Astrocyte (in vitro differentiated cells and primary cell): ENCODE results near the gene MAP4K2.

ENCODE experiments used
- EZH2 ChIP-seq: IDR thresholded peaks from 2 replicates; pipeline ENCODE4 v1.6.1; 2012; ENCODE audit warnings: mild to moderate bottlenecking, low read length, inconsistent platforms; ENCODE audit not compliant: insufficient read depth
- TF ChIP-seq, protein P1 (sequence below): IDR thresholded peaks from 2 replicates; pipeline ENCODE4 v1.5.1; 2011; ENCODE audit warnings: low read depth, mild to moderate bottlenecking, inconsistent platforms, low read length, moderate library complexity; ENCODE audit not compliant: insufficient read depth

DNA sequence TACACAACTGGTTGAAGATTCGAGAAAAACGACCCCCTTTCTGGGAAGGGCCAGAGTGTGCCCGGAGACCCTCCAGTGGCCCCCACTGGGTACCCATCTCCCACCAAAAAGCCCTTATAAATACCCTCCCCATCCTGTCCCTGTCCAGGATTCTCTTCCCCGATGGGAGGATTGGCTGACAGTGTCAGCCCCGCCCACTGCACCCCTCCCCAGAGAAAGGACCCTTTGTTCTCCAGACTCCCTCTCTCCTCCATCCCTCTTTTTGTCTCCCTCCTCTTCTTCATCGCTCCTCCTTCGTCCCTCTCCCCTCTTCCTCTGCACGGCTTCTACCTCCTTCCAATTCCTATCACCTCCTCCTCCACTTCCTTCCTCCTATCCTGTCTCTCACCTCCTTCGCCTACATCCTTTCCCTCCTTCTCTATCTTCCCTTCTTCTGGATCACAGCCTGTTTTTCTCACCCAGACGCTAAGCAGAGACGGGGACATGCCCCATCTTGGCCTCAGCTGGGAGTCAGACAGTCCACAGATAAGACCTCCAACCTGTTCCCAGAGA, 20.6 kb upstream of the MAP4K2 start:
- TF ChIP-seq, protein P1, sequence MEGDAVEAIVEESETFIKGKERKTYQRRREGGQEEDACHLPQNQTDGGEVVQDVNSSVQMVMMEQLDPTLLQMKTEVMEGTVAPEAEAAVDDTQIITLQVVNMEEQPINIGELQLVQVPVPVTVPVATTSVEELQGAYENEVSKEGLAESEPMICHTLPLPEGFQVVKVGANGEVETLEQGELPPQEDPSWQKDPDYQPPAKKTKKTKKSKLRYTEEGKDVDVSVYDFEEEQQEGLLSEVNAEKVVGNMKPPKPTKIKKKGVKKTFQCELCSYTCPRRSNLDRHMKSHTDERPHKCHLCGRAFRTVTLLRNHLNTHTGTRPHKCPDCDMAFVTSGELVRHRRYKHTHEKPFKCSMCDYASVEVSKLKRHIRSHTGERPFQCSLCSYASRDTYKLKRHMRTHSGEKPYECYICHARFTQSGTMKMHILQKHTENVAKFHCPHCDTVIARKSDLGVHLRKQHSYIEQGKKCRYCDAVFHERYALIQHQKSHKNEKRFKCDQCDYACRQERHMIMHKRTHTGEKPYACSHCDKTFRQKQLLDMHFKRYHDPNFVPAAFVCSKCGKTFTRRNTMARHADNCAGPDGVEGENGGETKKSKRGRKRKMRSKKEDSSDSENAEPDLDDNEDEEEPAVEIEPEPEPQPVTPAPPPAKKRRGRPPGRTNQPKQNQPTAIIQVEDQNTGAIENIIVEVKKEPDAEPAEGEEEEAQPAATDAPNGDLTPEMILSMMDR: no peak
- no peak for TF ChIP-seq EZH2
